Kidney (tissue), 14 donors: ENCODE results near the gene ARNT2. TPM values are rescaled to one million over a fixed set of nuclear protein-coding genes. Genes with fewer than 3 reads are reported as not detected.

ENCODE experiments used
- DNase-seq, 5 donors: peaks; one replicate each; pipeline ENCODE4 v3.0.0-alpha.2; 2013 to 2020
- FAIRE-seq: peaks from 2 replicates; lab custom pipeline; 2012; peaks lifted over from hg19 to GRCh38; lab: Jason Lieb, UNC
- H3K27ac ChIP-seq, 2 donors: one replicate each; pipeline ENCODE4 v1.7.0; 2013; ENCODE audit warnings: low read depth in 2 of 2, low read length in 2 of 2, inconsistent platforms in 1 of 2
- H3K27me3 ChIP-seq: one replicate; pipeline ENCODE4 v1.7.1; 2013; ENCODE audit warnings: low read length, inconsistent platforms; ENCODE audit not compliant: control insufficient read depth, insufficient read depth
- H3K36me3 ChIP-seq, 3 donors: one replicate each; pipeline versions ENCODE4 v1.7.0 to v1.7.1; 2013; ENCODE audit warnings: low read length in 3 of 3, control low read depth in 1 of 3, inconsistent platforms in 1 of 3; ENCODE audit not compliant: insufficient read depth in 3 of 3, control insufficient read depth in 2 of 3
- H3K4me1 ChIP-seq, 3 donors: one replicate each; pipeline versions ENCODE4 v1.7.0 to v1.7.1; 2013; ENCODE audit warnings: low read length in 3 of 3, inconsistent platforms in 1 of 3, low read depth in 1 of 3; ENCODE audit not compliant: control insufficient read depth in 2 of 3, insufficient read depth in 2 of 3
- H3K4me3 ChIP-seq, 3 donors: one replicate each; pipeline versions ENCODE4 v1.7.0 to v1.8.1; 2013; ENCODE audit warnings: low read length in 3 of 3, control low read depth in 1 of 3, inconsistent platforms in 1 of 3
- H3K9ac ChIP-seq, 3 donors: one replicate each; pipeline versions ENCODE4 v1.7.0 to v1.7.1; 2013; ENCODE audit warnings: low read length in 3 of 3, control low read depth in 1 of 3, inconsistent platforms in 1 of 3
- H3K9me3 ChIP-seq, 3 donors: one replicate each; pipeline versions ENCODE4 v1.7.0 to v1.7.1; 2013; ENCODE audit warnings: low read length in 3 of 3, control low read depth in 1 of 3, inconsistent platforms in 1 of 3; ENCODE audit not compliant: control insufficient read depth in 2 of 3, insufficient read depth in 1 of 3
- intact Hi-C: fragments of 100-400 bp; cut with DNase I; formaldehyde crosslinking; loops from one replicate; pipeline ENCODE4 v1.11.1; 2022
- polyA plus RNA-seq: library from polyadenylated mRNA; stranded (reverse); fragments of 350-450 nt; fragmentation: Illumina TruSeq; extraction: RNeasy Lipid Tissue Mini Kit (QIAGEN cat#74804); gene quantifications from one replicate; pipeline ENCODE4 v1.2.3, GENCODE V29; 2014; ENCODE audit warnings: low read depth, low replicate concordance; ENCODE audit not compliant: insufficient read depth
- total RNA-seq: library from RNA; stranded (reverse); fragmentation: NEBNext Ultra II Directional; extraction: Animal tissue kit (Norgen Biotek cat#: 25700); gene quantifications from one replicate; pipeline ENCODE4 v1.2.1, GENCODE V29; 2021
- TF ChIP-seq, protein P1 (sequence below): IDR thresholded peaks from 3 replicates; pipeline ENCODE4 v1.5.1; 2012; ENCODE audit warnings: mild to moderate bottlenecking, moderate library complexity, borderline replicate concordance; ENCODE audit not compliant: insufficient read depth; ENCODE audit errors: extremely low read depth
- donor health status: control.
- donor health status: control.
- donor health status: control.
- donor health status: control.
- donor health status: control.
- donor health status: DM: yes; HTN: yes; CAD: no.
- donor health status: Normal renal cell carcinoma (clear cell type).

The ARNT2 gene
- total and polyA plus RNA-seq, 2 donors from 2014 or later: 12.2 to 38.2 TPM

- Histone ChIP-seq H3K4me1 (no peaks in the 10 kb centered on the region), H3K9ac (no peak overlapping the region), H3K9me3 (no peaks in the 10 kb centered on the region), H3K27me3 (no peaks in the 10 kb centered on the region), H3K27ac (no peak overlapping the region), H3K4me3 (no peak overlapping the region), H3K36me3 (no peaks in the 10 kb centered on the region)
- TF ChIP-seq, protein P1, sequence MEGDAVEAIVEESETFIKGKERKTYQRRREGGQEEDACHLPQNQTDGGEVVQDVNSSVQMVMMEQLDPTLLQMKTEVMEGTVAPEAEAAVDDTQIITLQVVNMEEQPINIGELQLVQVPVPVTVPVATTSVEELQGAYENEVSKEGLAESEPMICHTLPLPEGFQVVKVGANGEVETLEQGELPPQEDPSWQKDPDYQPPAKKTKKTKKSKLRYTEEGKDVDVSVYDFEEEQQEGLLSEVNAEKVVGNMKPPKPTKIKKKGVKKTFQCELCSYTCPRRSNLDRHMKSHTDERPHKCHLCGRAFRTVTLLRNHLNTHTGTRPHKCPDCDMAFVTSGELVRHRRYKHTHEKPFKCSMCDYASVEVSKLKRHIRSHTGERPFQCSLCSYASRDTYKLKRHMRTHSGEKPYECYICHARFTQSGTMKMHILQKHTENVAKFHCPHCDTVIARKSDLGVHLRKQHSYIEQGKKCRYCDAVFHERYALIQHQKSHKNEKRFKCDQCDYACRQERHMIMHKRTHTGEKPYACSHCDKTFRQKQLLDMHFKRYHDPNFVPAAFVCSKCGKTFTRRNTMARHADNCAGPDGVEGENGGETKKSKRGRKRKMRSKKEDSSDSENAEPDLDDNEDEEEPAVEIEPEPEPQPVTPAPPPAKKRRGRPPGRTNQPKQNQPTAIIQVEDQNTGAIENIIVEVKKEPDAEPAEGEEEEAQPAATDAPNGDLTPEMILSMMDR: no peak
- DNase-seq: no peak
- intact Hi-C loops: no loop called here
- no peak for FAIRE-seq
Measured at GRCh38 chr15:80523746-80524145, 119.6 kb downstream of the ARNT2 start.

DNA sequence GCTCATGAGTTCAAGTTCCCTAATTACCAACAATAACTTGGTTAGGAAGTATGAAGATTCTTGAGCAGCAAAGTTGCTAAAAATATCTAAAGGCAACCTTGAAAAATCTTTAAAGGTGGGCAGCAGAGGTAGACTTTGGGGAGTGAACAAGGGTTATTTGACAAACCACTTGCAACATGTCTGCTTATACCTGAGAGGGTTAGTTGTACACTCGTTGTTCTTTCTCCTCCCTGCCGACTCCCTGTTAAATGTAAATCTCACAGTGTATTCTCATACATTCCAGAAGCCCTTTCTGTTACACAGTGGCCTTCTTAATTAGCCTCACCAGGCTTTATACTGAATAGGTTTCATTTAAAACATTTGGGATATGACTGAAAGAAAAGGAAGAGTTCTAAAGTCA lies 121.7 kb downstream of the ARNT2 start:
- Histone ChIP-seq H3K4me1 (no peaks in the 10 kb centered on the region), H3K36me3 (no peaks in the 10 kb centered on the region), H3K4me3 (no peak overlapping the region), H3K27me3 (no peaks in the 10 kb centered on the region), H3K9me3 (no peaks in the 10 kb centered on the region), H3K27ac (no peak overlapping the region), H3K9ac (no peak overlapping the region)
- DNase-seq (no peak), FAIRE-seq (no peak)
- TF ChIP-seq, protein P1: no peak
- intact Hi-C loops: no loop called here

GRCh38 chr15:80526556-80527340 lies 122.6 kb downstream of the ARNT2 start:
- FAIRE-seq (no peak), DNase-seq (no peak)
- Histone ChIP-seq H3K27ac (no peak overlapping the region), H3K9me3 (no peaks in the 10 kb centered on the region), H3K4me3 (no peak overlapping the region), H3K9ac (no peak overlapping the region), H3K27me3 (no peaks in the 10 kb centered on the region), H3K36me3 (no peaks in the 10 kb centered on the region), H3K4me1 (no peaks in the 10 kb centered on the region)
- TF ChIP-seq, protein P1: no peak
- intact Hi-C loops: no loop called here
